Diencephalon (tissue), 1 donor: ENCODE data around the gene CDO1. TPM values are rescaled to one million over a fixed set of nuclear protein-coding genes. Genes with fewer than 3 reads are reported as not detected.

Experiments used
- small RNA-seq: library from RNA; depleted of rRNA; stranded (forward); fragments of <200 nt; gene quantifications from one replicate; pipeline ENCODE3, GENCODE V24; 2014
- total RNA-seq: library from RNA; depleted of rRNA; stranded (reverse); fragments of >200 nt; gene quantifications from one replicate; pipeline ENCODE4 v1.2.3, GENCODE V29; 2014

The CDO1 gene
- total RNA-seq, result 125 TPM

DNA sequence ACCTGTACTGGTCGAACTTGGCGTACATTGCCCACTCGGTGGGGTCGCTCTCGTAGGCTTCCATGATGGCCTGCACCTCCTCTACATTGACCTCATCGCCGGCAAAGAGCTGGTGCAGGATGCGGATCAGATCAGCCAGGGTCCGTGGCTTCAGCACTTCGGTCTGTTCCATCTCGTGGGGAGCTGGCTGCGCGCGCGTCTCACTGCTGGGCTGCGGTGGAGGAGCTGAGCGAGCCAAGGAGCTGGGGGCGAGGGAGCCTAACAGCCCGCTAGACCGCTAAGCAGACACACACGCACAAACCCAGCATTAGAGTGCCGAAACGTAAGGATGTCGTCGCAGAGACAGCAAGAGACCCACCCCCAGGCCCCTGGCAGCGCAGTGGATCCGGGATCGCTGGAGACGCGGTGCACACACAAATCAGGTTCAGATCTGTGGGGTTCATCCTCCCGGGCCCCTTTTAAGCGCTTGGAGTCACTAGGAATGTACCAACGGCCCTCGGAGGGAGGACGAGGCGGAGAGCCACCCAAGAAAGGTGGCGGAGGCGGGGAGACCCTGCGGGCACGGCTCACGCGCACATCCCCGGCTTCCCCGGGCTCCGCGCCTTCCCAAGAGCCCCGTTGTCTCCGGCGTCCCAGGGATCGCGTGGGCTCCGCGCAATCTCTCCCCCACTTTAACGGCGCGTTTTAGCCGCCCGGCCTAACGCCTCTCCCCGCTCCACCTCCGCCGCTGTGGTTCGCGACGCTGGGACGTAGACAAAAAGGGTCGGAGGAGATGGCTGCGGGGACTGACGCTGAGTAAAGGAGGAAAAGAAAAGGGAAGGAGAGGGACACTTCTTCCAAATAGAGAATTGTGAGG lies at the start of gene CDO1:
Gene CDO1, minus strand, starts transcription at position 434 of the 856 bp plus-strand sequence. Its CDS starts 262 bp downstream, at position 172.

DNA sequence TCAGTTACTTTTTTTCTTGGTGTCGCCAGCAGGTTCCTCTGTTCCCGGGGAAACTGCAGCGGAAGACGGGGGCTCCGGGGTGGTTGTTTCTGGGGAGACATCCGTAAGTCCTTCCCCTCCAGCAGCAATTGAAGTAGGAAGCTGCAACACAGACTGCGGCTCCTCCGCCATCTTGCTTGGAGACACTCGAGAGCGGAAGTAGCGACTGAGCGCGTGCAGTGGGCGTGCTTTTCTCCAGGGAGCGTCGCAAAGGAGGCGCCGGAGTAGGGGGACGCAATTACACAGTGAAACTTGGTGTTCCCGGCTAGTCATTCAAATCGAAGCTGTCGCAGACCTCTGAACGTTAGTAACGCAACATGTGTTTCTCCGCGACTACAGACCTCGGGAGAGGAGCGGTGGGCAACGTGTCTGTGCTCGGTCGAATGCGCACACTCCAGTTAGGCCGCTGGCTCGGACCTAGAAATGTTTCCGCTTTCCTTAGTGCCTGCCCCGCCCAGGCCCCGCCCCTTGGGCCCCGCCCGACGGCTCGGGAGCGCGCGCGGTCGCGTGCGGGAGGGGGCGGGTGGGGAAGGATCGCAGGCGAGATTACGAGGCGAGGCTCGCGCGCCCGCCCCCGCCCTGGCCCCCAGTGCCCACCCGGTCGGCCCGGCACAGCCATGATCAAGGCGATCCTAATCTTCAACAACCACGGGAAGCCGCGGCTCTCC lies 25.1 kb upstream of the CDO1 start, which contains the start of the genes AP3S1 and ATG12:
Gene AP3S1, plus strand, starts transcription at position 554 of the 707 bp plus-strand sequence. Its CDS starts 103 bp downstream, at position 657.
Gene ATG12, minus strand, starts transcription at position 184 of the 707 bp plus-strand sequence. Its CDS starts 13 bp downstream, at position 171.

Small RNA genes lying within 50 kb of the gene (small RNA-seq; reads per million reads assigned to genes)
- gene RNU2-49P, result 0.26 reads per million, percentile 9 among the genes with 10 or more reads in this experiment

Other genes starting within 250 kb of the CDO1 start
- 2.8 TPM for gene TICAM2, start 214.2 kb downstream of the CDO1 start, total RNA-seq
- 125 TPM for gene TMED7, start 190.6 kb downstream of the CDO1 start, total RNA-seq
- gene ATG12, start 24.9 kb upstream of the CDO1 start, total RNA-seq, result 72.7 TPM
- gene AP3S1, start 25.3 kb upstream of the CDO1 start, total RNA-seq, result 152 TPM
- 1.8 TPM for gene LVRN, start 145.8 kb upstream of the CDO1 start, total RNA-seq
- not detected for gene ARL14EPL, start 215.8 kb upstream of the CDO1 start, total RNA-seq